H9 (cell line): Measurements from ENCODE around the gene SLC25A34. TPM values are rescaled to one million over a fixed set of nuclear protein-coding genes. Genes with fewer than 3 reads are reported as not detected.

Experiments used
- DNase-seq: peaks from one replicate; pipeline ENCODE4 v3.0.0-alpha.2; 2017
- H2AFZ ChIP-seq: one replicate; pipeline ENCODE4 v1.6.1; 2013; ENCODE audit warnings: mild to moderate bottlenecking, low read length, control low read depth, moderate library complexity
- H2AK5ac ChIP-seq: 2 replicates; pipeline ENCODE4 v1.6.1; 2013; ENCODE audit warnings: low read length, control low read depth, mixed read lengths; ENCODE audit not compliant: insufficient read length
- H2BK120ac ChIP-seq: one replicate; pipeline ENCODE4 v1.6.1; 2013; ENCODE audit warnings: low read depth, mild to moderate bottlenecking, low read length, control low read depth, inconsistent platforms; ENCODE audit not compliant: poor library complexity, severe bottlenecking
- H2BK12ac ChIP-seq: 2 replicates; pipeline ENCODE4 v1.6.1; 2013; ENCODE audit warnings: low read length, control low read depth, mixed read lengths, low read depth; ENCODE audit not compliant: insufficient read length
- H2BK15ac ChIP-seq: 2 replicates; pipeline ENCODE4 v1.6.1; 2013; ENCODE audit warnings: low read depth, low read length, control low read depth
- H2BK20ac ChIP-seq: one replicate; pipeline ENCODE4 v1.6.1; 2013; ENCODE audit warnings: low read depth, mild to moderate bottlenecking, low read length, control low read depth, inconsistent platforms; ENCODE audit not compliant: poor library complexity, severe bottlenecking
- H2BK5ac ChIP-seq: 2 replicates; pipeline ENCODE4 v1.6.1; 2013; ENCODE audit warnings: low read length, control low read depth, mixed read lengths; ENCODE audit not compliant: insufficient read length
- H3K14ac ChIP-seq: 2 replicates; pipeline ENCODE4 v1.6.1; 2013; ENCODE audit warnings: low read length, control low read depth; ENCODE audit not compliant: insufficient read depth
- H3K18ac ChIP-seq: 2 replicates; pipeline ENCODE4 v1.6.1; 2013; ENCODE audit warnings: low read depth, mild to moderate bottlenecking, mixed read lengths, low read length, control low read depth; ENCODE audit not compliant: insufficient read length
- H3K23ac ChIP-seq: 2 replicates; pipeline ENCODE4 v1.6.1; 2013; ENCODE audit warnings: low read length, control low read depth, mixed read lengths, low read depth; ENCODE audit not compliant: insufficient read length
- H3K23me2 ChIP-seq: 2 replicates; pipeline ENCODE4 v1.6.1; 2013; ENCODE audit warnings: low read depth, mild to moderate bottlenecking, mixed read lengths, low read length, control low read depth; ENCODE audit not compliant: insufficient read length, poor library complexity, severe bottlenecking
- H3K27ac ChIP-seq: 2 replicates; pipeline ENCODE4 v1.5.1; 2013; ENCODE audit warnings: low read length, control low read depth, mixed read lengths, low read depth; ENCODE audit not compliant: insufficient read length
- H3K27me3 ChIP-seq: 2 replicates; pipeline ENCODE4 v1.6.1; 2013; ENCODE audit warnings: low read length, control low read depth, inconsistent platforms; ENCODE audit not compliant: insufficient read depth
- H3K4ac ChIP-seq: 2 replicates; pipeline ENCODE4 v1.6.1; 2013; ENCODE audit warnings: low read depth, mild to moderate bottlenecking, control low read depth, inconsistent platforms, low read length, moderate library complexity
- H3K4me1 ChIP-seq: 2 replicates; pipeline ENCODE4 v1.6.1; 2013; ENCODE audit warnings: low read length, control low read depth, inconsistent platforms; ENCODE audit not compliant: insufficient read depth
- H3K4me2 ChIP-seq: 2 replicates; pipeline ENCODE4 v1.6.1; 2013; ENCODE audit warnings: low read length, control low read depth, mixed read lengths; ENCODE audit not compliant: insufficient read length, insufficient read depth
- H3K56ac ChIP-seq: 2 replicates; pipeline ENCODE4 v1.6.1; 2013; ENCODE audit warnings: low read depth, mild to moderate bottlenecking, mixed read lengths, low read length, control low read depth; ENCODE audit not compliant: insufficient read length
- H3K79me1 ChIP-seq: 2 replicates; pipeline ENCODE4 v1.6.1; 2013; ENCODE audit warnings: low read depth, mild to moderate bottlenecking, moderate library complexity, low read length, control low read depth, inconsistent platforms; ENCODE audit not compliant: insufficient read depth, poor library complexity, severe bottlenecking
- H3K79me2 ChIP-seq: 2 replicates; pipeline ENCODE4 v1.6.1; 2013; ENCODE audit warnings: low read length, control low read depth, inconsistent platforms; ENCODE audit not compliant: insufficient read depth
- H3K9ac ChIP-seq: 2 replicates; pipeline ENCODE4 v1.6.1; 2013; ENCODE audit warnings: low read length, control low read depth, mixed read lengths; ENCODE audit not compliant: insufficient read length; ENCODE audit errors: extremely low read depth
- H3K9me3 ChIP-seq: one replicate; pipeline ENCODE4 v1.6.1; 2013; ENCODE audit warnings: low read depth, low read length, inconsistent platforms; ENCODE audit not compliant: control insufficient read depth
- H3T11ph ChIP-seq: one replicate; pipeline ENCODE4 v1.6.1; 2013; ENCODE audit warnings: mild to moderate bottlenecking, low read length, control low read depth, inconsistent platforms
- H4K20me1 ChIP-seq: one replicate; pipeline ENCODE4 v1.6.1; 2013; ENCODE audit not compliant: control insufficient read depth, insufficient read length, insufficient read depth
- H4K5ac ChIP-seq: 2 replicates; pipeline ENCODE4 v1.6.1; 2013; ENCODE audit warnings: low read depth, mild to moderate bottlenecking, mixed read lengths, low read length, control low read depth; ENCODE audit not compliant: insufficient read length
- H4K8ac ChIP-seq: replicated peaks from 2 replicates; pipeline ENCODE4 v1.6.1; 2013; ENCODE audit warnings: low read length, control low read depth, mixed read lengths, low read depth; ENCODE audit not compliant: insufficient read length
- H4K91ac ChIP-seq: 2 replicates; pipeline ENCODE4 v1.6.1; 2013; ENCODE audit warnings: low read depth, mild to moderate bottlenecking, moderate library complexity, mixed read lengths, low read length, control low read depth; ENCODE audit not compliant: insufficient read length
- H3K27ac Mint-ChIP-seq, 3 experiments: 2 replicates in 2 of 3; 3 replicates in 1 of 3; pipeline ENCODE4 v1.8.0; 2020 to 2021; ENCODE audit warnings: mixed read lengths in 3 of 3, mild to moderate bottlenecking in 1 of 3, moderate library complexity in 1 of 3
- H3K27me3 Mint-ChIP-seq: 2 replicates; pipeline ENCODE4 v1.8.0; 2021; ENCODE audit warnings: low read depth, mild to moderate bottlenecking, moderate library complexity, mixed read lengths
- H3K36me3 Mint-ChIP-seq, 3 experiments: 2 replicates in 2 of 3; 3 replicates in 1 of 3; pipeline ENCODE4 v1.8.0; 2020 to 2021; ENCODE audit warnings: low read depth in 3 of 3, mixed read lengths in 3 of 3; ENCODE audit not compliant: insufficient read depth in 1 of 3
- H3K4me1 Mint-ChIP-seq, 2 experiments: 2 replicates each; pipeline ENCODE4 v1.8.0; 2020; ENCODE audit warnings: mixed read lengths in 2 of 2
- H3K4me3 Mint-ChIP-seq, 2 experiments: 2 replicates in 1 of 2; 3 replicates in 1 of 2; pipeline ENCODE4 v1.8.0; 2020 to 2021; ENCODE audit warnings: mild to moderate bottlenecking in 2 of 2, mixed read lengths in 2 of 2, moderate library complexity in 1 of 2
- H3K9me3 Mint-ChIP-seq, 2 experiments: 2 replicates in 1 of 2; 3 replicates in 1 of 2; pipeline ENCODE4 v1.8.0; 2020; ENCODE audit warnings: mild to moderate bottlenecking in 2 of 2, mixed read lengths in 2 of 2, moderate library complexity in 1 of 2
- CTCF ChIP-seq: fragments of 200-600 bp; sonication (generic); conservative IDR thresholded peaks from 3 replicates; pipeline ENCODE4 v1.8.0; 2021; ENCODE audit warnings: antibody characterized with exemption, mild to moderate bottlenecking
- WGBS: extraction: QIAGEN DNeasy Blood & Tissue Kit; methylation state at CpG from one replicate; pipeline ENCODE4 v1.1.7; 2013; ENCODE audit warnings: missing lambda C conversion rate, low lambda C conversion rate, mixed read lengths; ENCODE audit not compliant: insufficient read length; ENCODE audit errors: extremely low coverage; 5-methylcytosine and 5-hydroxymethylcytosine counted together
- total RNA-seq: library from RNA; stranded (reverse); gene quantifications from 2 replicates; pipeline ENCODE4 v1.2.1, GENCODE V29; 2021

The SLC25A34 gene
- total RNA-seq, 1 experiment from 2014 or later: 1.5 TPM

GRCh38 chr1:15786581-15786980, 50.5 kb downstream of the SLC25A34 start:
- no CpG with 5 or more reads among the region's 10 CpGs for WGBS
- Histone ChIP-seq H3T11ph (no peak overlapping the region), H3K9me3 (no peaks in the 10 kb centered on the region), H2BK12ac (no peak overlapping the region), H4K8ac (no peak overlapping the region), H3K56ac (no peak overlapping the region), H3K27me3 (no peaks in the 10 kb centered on the region), H2AK5ac (no peak overlapping the region), H3K4ac (no peak overlapping the region), H3K14ac (no peak overlapping the region), H3K79me1 (no peaks in the 10 kb centered on the region), H2BK20ac (no peak overlapping the region), H4K91ac (no peak overlapping the region), H3K79me2 (no peaks in the 10 kb centered on the region), H4K20me1 (no peaks in the 10 kb centered on the region), H2BK120ac (no peak overlapping the region), H3K4me2 (no peak overlapping the region), H3K23me2 (no peaks in the 10 kb centered on the region), H3K23ac (no peak overlapping the region), H3K27ac (no peak overlapping the region), H4K5ac (no peak overlapping the region), H3K18ac (no peak overlapping the region), H2BK5ac (no peak overlapping the region), H3K9ac (no peak overlapping the region), H3K4me1 (no peaks in the 10 kb centered on the region), H2BK15ac (no peak overlapping the region), H2AFZ (no peak overlapping the region)
- no peak overlapping the region for H3K4me3 Mint-ChIP-seq
- no peak for TF ChIP-seq CTCF
- H3K27me3 Mint-ChIP-seq: no peaks in the 10 kb centered on the region
- peak overlapping the region in 2 of 3 experiments; percentile 27 to 90; a peak in 3 of 7 replicates for H3K27ac Mint-ChIP-seq
- DNase-seq: no peak
- H3K36me3 Mint-ChIP-seq: peaks cover 3 to 30% (median 9%) of the 10 kb centered on the region in 3 experiments; a peak in 5 of 7 replicates
- H3K9me3 Mint-ChIP-seq: no peaks in the 10 kb centered on the region
- H3K4me1 Mint-ChIP-seq: no peaks in the 10 kb centered on the region
